A549 (cell line): ENCODE data around the gene ENO3.

Experiments used
- CHD2 ChIP-seq: fragments of 150-350 bp; IDR thresholded peaks from 2 replicates; pipeline ENCODE4 v1.6.1; 2014; ENCODE audit warnings: low read length; ENCODE audit not compliant: partially characterized antibody
- EP300 ChIP-seq, 2 experiments: fragments of >200 bp; sonication (Bioruptor Twin); formaldehyde crosslinking; IDR thresholded peaks; 2 replicates in 1 of 2; 3 replicates in 1 of 2; pipeline ENCODE4 v1.6.1; 2016 to 2017
- HOXA7 ChIP-seq: fragments of 250-450 bp; sonication (Bioruptor Pico); IDR thresholded peaks from 2 replicates; pipeline ENCODE4 v1.5.0; 2020; ENCODE audit warnings: mild to moderate bottlenecking, moderate library complexity
- JUN ChIP-seq, 2 experiments: fragments of >200 bp; sonication (Bioruptor Twin); formaldehyde crosslinking; IDR thresholded peaks; 2 replicates in 1 of 2; 3 replicates in 1 of 2; pipeline ENCODE4 v1.6.1; 2016 to 2017
- JUNB ChIP-seq: fragments of >200 bp; sonication (Bioruptor Twin); formaldehyde crosslinking; IDR thresholded peaks from 2 replicates; pipeline ENCODE4 v1.6.1; 2016
- MAFK ChIP-seq: fragments of 450-650 bp; IDR thresholded peaks from 2 replicates; pipeline ENCODE4 v1.6.1; 2014; ENCODE audit not compliant: partially characterized antibody
- MAX ChIP-seq: IDR thresholded peaks from 2 replicates; pipeline ENCODE4 v1.6.1; 2012
- MAZ ChIP-seq: fragments of 150-350 bp; IDR thresholded peaks from 2 replicates; pipeline ENCODE4 v1.6.1; 2014; ENCODE audit warnings: antibody characterized with exemption, low read depth, low read length, borderline replicate concordance
- POLR2AphosphoS2 ChIP-seq: conservative IDR thresholded peaks from 2 replicates; pipeline ENCODE4 v1.6.1; 2012; ENCODE audit warnings: low read length, improper control_type of control experiment, inconsistent platforms
- RCOR1 ChIP-seq: fragments of 150-350 bp; IDR thresholded peaks from 2 replicates; pipeline ENCODE4 v1.6.1; 2014; ENCODE audit warnings: antibody characterized with exemption, low read length, low read depth
- REST ChIP-seq: fragments of 200-600 bp; sonication (generic); IDR thresholded peaks from 2 replicates; pipeline ENCODE4 v1.6.1; 2016; ENCODE audit warnings: antibody characterized with exemption, mild to moderate bottlenecking, moderate library complexity
- SREBF2 ChIP-seq: fragments of 450-650 bp; IDR thresholded peaks from 2 replicates; pipeline ENCODE4 v1.6.1; 2014; ENCODE audit warnings: mild to moderate bottlenecking, moderate library complexity
- TF ChIP-seq, protein P1 (sequence below): IDR thresholded peaks from 2 replicates; pipeline ENCODE4 v1.6.1; 2012
- TF ChIP-seq, protein P2 (sequence below): fragments of >200 bp; sonication (Bioruptor Twin); formaldehyde crosslinking; IDR thresholded peaks from 3 replicates; pipeline ENCODE4 v1.5.1; 2016

DNA sequence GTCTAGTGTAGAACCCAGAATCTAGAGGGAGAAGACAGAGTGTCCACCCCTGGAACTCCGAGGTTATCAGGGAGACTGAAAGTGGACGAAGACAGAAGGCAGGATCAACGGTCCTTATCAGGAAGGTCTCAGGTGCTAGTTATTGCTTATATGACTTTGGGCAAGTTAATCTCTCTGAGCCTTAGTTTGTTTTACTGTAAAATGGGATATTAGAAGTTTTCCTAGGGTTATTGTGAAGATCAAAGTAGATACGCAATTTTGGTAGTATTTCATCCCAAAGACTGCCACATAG lies 9.7 kb upstream of the ENO3 start:
- TF ChIP-seq JUNB (no peak), REST (no peak), EP300 (IDR thresholded peaks at IDR 0.05) (no peak), POLR2AphosphoS2 (no peak), JUN (IDR thresholded peaks at IDR 0.05) (no peak), MAX (no peak), CHD2 (no peak), HOXA7 (no peak), MAZ (no peak), RCOR1 (no peak), MAFK (no peak), SREBF2 (no peak)
- TF ChIP-seq, protein P1, sequence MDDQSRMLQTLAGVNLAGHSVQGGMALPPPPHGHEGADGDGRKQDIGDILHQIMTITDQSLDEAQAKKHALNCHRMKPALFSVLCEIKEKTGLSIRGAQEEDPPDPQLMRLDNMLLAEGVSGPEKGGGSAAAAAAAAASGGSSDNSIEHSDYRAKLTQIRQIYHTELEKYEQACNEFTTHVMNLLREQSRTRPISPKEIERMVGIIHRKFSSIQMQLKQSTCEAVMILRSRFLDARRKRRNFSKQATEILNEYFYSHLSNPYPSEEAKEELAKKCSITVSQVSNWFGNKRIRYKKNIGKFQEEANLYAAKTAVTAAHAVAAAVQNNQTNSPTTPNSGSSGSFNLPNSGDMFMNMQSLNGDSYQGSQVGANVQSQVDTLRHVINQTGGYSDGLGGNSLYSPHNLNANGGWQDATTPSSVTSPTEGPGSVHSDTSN = 0 out of 2 replicates have a peak, but pooled peaks have one; percentile 2
- TF ChIP-seq, protein P2, sequence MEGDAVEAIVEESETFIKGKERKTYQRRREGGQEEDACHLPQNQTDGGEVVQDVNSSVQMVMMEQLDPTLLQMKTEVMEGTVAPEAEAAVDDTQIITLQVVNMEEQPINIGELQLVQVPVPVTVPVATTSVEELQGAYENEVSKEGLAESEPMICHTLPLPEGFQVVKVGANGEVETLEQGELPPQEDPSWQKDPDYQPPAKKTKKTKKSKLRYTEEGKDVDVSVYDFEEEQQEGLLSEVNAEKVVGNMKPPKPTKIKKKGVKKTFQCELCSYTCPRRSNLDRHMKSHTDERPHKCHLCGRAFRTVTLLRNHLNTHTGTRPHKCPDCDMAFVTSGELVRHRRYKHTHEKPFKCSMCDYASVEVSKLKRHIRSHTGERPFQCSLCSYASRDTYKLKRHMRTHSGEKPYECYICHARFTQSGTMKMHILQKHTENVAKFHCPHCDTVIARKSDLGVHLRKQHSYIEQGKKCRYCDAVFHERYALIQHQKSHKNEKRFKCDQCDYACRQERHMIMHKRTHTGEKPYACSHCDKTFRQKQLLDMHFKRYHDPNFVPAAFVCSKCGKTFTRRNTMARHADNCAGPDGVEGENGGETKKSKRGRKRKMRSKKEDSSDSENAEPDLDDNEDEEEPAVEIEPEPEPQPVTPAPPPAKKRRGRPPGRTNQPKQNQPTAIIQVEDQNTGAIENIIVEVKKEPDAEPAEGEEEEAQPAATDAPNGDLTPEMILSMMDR = no peak
